ENCODE results near the gene EIF2D. TPM values are rescaled to one million over a fixed set of nuclear protein-coding genes. Genes with fewer than 3 reads are reported as not detected.

The EIF2D gene
- polyA plus RNA-seq, 3 donors = 16.4 to 31.6 (median 16.8) TPM

- peaks cover 58% of the 10 kb centered on the region for H4K20me1 ChIP-seq (ENCODE audit: insufficient read depth, low read length)
- Mint-ChIP-seq H3K4me1 (peaks cover 48% of the 10 kb centered on the region), H3K36me3 (peaks cover 88 to 95% of the 10 kb centered on the region in 2 donors), H3K27me3 (ENCODE audit: low read depth in 3 of 3) (no peaks in the 10 kb centered on the region), H3K9me3 (peaks cover 0 to 2% (median 0%) of the 10 kb centered on the region in 7 donors), H3K4me3 (peak overlapping the region in 1 of 2 donors; percentile 63), H3K27ac (peak overlapping the region; percentile 95 to 100 (median 99))
- TF ChIP-seq, protein P1, sequence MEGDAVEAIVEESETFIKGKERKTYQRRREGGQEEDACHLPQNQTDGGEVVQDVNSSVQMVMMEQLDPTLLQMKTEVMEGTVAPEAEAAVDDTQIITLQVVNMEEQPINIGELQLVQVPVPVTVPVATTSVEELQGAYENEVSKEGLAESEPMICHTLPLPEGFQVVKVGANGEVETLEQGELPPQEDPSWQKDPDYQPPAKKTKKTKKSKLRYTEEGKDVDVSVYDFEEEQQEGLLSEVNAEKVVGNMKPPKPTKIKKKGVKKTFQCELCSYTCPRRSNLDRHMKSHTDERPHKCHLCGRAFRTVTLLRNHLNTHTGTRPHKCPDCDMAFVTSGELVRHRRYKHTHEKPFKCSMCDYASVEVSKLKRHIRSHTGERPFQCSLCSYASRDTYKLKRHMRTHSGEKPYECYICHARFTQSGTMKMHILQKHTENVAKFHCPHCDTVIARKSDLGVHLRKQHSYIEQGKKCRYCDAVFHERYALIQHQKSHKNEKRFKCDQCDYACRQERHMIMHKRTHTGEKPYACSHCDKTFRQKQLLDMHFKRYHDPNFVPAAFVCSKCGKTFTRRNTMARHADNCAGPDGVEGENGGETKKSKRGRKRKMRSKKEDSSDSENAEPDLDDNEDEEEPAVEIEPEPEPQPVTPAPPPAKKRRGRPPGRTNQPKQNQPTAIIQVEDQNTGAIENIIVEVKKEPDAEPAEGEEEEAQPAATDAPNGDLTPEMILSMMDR (IDR thresholded peaks at IDR 0.05) = peak; percentile 98
- WGBS (ENCODE audit: insufficient coverage) = 98% methylated on average over 13 of the region's 16 CpGs
- no peak overlapping the region for H2AFZ ChIP-seq (ENCODE audit: insufficient read depth, low read depth, low read length, poor library complexity, severe bottlenecking)
- H3K9ac ChIP-seq (ENCODE audit: insufficient read depth, low read length, poor library complexity, severe bottlenecking) = no peak overlapping the region
- no peak overlapping the region for H3K4me3 ChIP-seq (replicated peaks in 1 of 3; ENCODE audit: low read depth in 2 of 3, low read length in 3 of 3)
- H3K27ac ChIP-seq (ENCODE audit: low read depth in 1 of 2, low read length in 2 of 2) = peak overlapping the region; percentile 69 to 96
- H3K9me3 ChIP-seq (replicated peaks in 1 of 2; ENCODE audit: control insufficient read depth in 1 of 2, insufficient read depth in 1 of 2, low read length in 2 of 2) = no peaks in the 10 kb centered on the region
- peaks cover 54% of the 10 kb centered on the region for H3K79me2 ChIP-seq (ENCODE audit: insufficient read depth, low read length)
- DNase-seq = peak; percentile 77 to 85 (median 79)
- H3K36me3 ChIP-seq (replicated peaks in 1 of 2; ENCODE audit: control insufficient read depth in 1 of 2, insufficient read depth in 2 of 2, low read length in 2 of 2) = peaks cover 60 to 68% of the 10 kb centered on the region in 2 donors
- H3K4me2 ChIP-seq (replicated peaks; ENCODE audit: extremely low read depth, low read length, poor library complexity, severe bottlenecking) = peak overlapping the region; percentile 6
- H3K4me1 ChIP-seq (ENCODE audit: control insufficient read depth in 1 of 2, insufficient read depth in 2 of 2, low read length in 2 of 2) = peaks cover 47 to 51% of the 10 kb centered on the region in 2 donors
- intact Hi-C loops (cut with micrococcal nuclease) = loop anchor here (1.0 to 5.0 kb wide), 4 partner anchors 39 to 92 kb away; no protein-coding TSS in a partner anchor
- H3K27me3 ChIP-seq (ENCODE audit: control insufficient read depth in 2 of 2, insufficient read depth in 2 of 2, low read length in 2 of 2) = no peaks in the 10 kb centered on the region
Measured at GRCh38 chr1:206583707-206584648, 28.3 kb downstream of the EIF2D start.

DNA sequence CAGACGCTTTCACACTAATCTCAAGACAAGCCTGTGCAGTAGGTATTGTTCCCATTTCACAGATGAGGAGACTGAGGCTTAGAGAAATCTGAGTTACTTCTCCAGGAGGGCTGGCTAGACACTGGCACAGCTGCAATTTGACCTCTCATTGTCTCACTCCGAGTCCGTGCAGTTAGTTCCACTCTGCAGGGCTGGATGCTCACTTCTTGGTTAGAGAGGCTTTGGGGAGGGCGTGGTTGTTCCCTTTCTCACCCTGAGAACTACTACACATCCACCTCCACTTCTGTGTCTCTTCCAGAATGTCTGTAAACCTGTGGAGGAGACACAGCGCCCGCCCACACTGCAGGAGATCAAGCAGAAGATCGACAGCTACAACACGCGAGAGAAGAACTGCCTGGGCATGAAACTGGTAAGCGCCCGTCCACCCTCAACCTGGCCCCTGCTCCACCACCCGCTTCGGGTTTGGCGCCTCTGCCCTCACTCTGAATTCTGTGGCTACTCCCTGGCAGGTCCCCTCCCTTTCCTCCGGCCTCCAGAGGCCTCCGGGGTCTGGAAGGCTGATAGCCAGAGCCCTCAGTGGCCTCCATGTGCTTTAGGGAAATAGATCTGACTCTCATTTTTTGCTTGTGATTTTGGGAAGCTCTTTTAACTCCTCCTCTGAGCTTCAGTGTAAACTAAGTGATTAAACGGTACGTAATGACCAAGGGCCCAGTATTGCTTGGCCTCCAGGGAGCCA lies 29.1 kb downstream of the EIF2D start:
- H3K36me3 Mint-ChIP-seq = peaks cover 88 to 96% of the 10 kb centered on the region in 2 donors
- Histone ChIP-seq H3K79me2 (ENCODE audit: insufficient read depth, low read length) (peaks cover 62% of the 10 kb centered on the region), H4K20me1 (ENCODE audit: insufficient read depth, low read length) (peaks cover 50% of the 10 kb centered on the region), H3K4me2 (replicated peaks; ENCODE audit: extremely low read depth, low read length, poor library complexity, severe bottlenecking) (peak overlapping the region; percentile 6), H3K27ac (ENCODE audit: low read depth in 1 of 2, low read length in 2 of 2) (peak overlapping the region; percentile 69 to 96), H3K9ac (ENCODE audit: insufficient read depth, low read length, poor library complexity, severe bottlenecking) (no peak overlapping the region), H3K27me3 (ENCODE audit: control insufficient read depth in 2 of 2, insufficient read depth in 2 of 2, low read length in 2 of 2) (no peaks in the 10 kb centered on the region), H2AFZ (ENCODE audit: insufficient read depth, low read depth, low read length, poor library complexity, severe bottlenecking) (no peak overlapping the region), H3K4me1 (ENCODE audit: control insufficient read depth in 1 of 2, insufficient read depth in 2 of 2, low read length in 2 of 2) (peaks cover 55 to 59% of the 10 kb centered on the region in 2 donors), H3K9me3 (replicated peaks in 1 of 2; ENCODE audit: control insufficient read depth in 1 of 2, insufficient read depth in 1 of 2, low read length in 2 of 2) (no peaks in the 10 kb centered on the region), H3K36me3 (replicated peaks in 1 of 2; ENCODE audit: control insufficient read depth in 1 of 2, insufficient read depth in 2 of 2, low read length in 2 of 2) (peaks cover 52 to 60% of the 10 kb centered on the region in 2 donors), H3K4me3 (replicated peaks in 1 of 3; ENCODE audit: low read depth in 2 of 3, low read length in 3 of 3) (no peak overlapping the region)
- peaks cover 0 to 2% (median 0%) of the 10 kb centered on the region in 7 donors for H3K9me3 Mint-ChIP-seq
- intact Hi-C loops (cut with micrococcal nuclease) = loop anchor here (1.0 to 5.0 kb wide), 4 partner anchors 38 to 91 kb away; no protein-coding TSS in a partner anchor
- TF ChIP-seq, protein P1 (IDR thresholded peaks at IDR 0.05) = no peak
- H3K27me3 Mint-ChIP-seq (ENCODE audit: low read depth in 3 of 3) = no peaks in the 10 kb centered on the region
- peak overlapping the region; percentile 44 to 63 for H3K4me3 Mint-ChIP-seq
- DNase-seq = peak in 2 of 3 donors; percentile 20 to 23
- peak overlapping the region; percentile 95 to 100 (median 99) for H3K27ac Mint-ChIP-seq
- 91% methylated on average over 7 of the region's 18 CpGs for WGBS (ENCODE audit: insufficient coverage)
- H3K4me1 Mint-ChIP-seq = peaks cover 56% of the 10 kb centered on the region
